CD4-positive, alpha-beta T cell treated with Interleukin-17A for 4 hours (primary cell): Measurements from ENCODE around the gene E2F6.
"Not testable (repeated sequence)": the region's sequence is repeated elsewhere in the genome, so short reads cannot be mapped to it uniquely, and the experiment has no call there.

ENCODE experiments used
- DNase-seq: peaks from one replicate; pipeline ENCODE4 v3.0.0-alpha.2; 2020; ENCODE audit warnings: mixed read lengths

Gene E2F6

DNA sequence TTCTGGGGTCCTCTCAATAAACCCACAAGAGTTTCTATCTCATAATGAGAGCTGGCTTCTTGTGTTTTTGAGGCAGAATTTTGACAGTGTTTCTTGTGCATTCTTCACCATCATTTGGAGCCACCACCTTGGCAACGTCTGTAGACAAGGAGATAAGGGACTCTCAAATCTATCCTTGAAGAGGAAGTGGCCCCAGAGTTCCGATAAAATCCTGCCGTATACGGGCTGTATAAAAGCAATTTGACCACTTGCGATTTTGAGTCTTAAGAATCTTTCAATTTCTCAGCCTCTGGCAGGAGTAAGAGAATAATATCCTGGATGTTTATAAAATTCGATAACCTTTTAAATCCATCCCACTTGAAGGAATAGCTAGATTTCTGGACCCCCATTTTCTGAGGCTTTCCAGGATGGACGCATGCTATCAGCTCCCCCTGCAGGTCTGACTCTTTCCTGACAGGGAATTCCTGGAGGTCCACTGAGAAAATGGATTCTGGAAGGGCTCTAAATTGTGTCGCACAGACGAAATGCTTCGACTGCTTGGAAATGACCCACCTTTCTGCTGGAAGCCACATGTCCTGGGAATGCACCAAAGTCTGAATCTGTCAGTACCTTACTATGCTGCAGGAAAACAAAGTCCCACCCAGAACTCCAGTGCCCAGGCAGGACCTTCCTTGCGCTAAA is 54.1 kb downstream of the E2F6 start:
- DNase-seq = peak; percentile 16

GRCh38 chr2:11411244-11411643 is 54.7 kb downstream of the E2F6 start:
- no peak for DNase-seq

- DNase-seq = no peak
Measured at GRCh38 chr2:11410101-11410500, 55.9 kb downstream of the E2F6 start.

GRCh38 chr2:11409572-11409959 is 56.4 kb downstream of the E2F6 start:
- no peak for DNase-seq

GRCh38 chr2:11408959-11409571 is 56.9 kb downstream of the E2F6 start:
- no peak for DNase-seq

- no peak for DNase-seq
Measured at GRCh38 chr2:11407413-11407812, 58.5 kb downstream of the E2F6 start.

GRCh38 chr2:11406958-11407381 is 59.0 kb downstream of the E2F6 start:
- DNase-seq = no peak

GRCh38 chr2:11406267-11406957 is 59.5 kb downstream of the E2F6 start:
- no peak for DNase-seq

GRCh38 chr2:11405599-11406266 is 60.2 kb downstream of the E2F6 start:
- no peak for DNase-seq

DNA sequence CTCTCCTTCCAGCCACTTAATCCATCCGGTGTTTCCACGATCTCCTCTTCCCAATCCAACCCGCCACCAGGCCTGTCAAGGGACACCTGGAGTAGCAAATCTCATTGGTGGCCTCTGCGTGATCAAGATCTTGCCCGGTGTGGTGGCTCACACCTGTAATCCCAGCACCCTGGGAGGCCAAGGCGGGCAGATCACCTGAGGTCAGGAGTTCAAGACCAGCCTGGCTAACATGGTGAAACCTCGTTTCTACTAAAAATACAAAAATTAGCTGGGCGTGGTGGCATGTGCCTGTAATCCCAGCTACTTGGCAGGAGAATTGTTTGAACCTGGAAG is 60.9 kb downstream of the E2F6 start:
- not testable (repeated sequence) for DNase-seq

GRCh38 chr2:11404376-11405073 is 61.4 kb downstream of the E2F6 start:
- DNase-seq = no peak

DNA sequence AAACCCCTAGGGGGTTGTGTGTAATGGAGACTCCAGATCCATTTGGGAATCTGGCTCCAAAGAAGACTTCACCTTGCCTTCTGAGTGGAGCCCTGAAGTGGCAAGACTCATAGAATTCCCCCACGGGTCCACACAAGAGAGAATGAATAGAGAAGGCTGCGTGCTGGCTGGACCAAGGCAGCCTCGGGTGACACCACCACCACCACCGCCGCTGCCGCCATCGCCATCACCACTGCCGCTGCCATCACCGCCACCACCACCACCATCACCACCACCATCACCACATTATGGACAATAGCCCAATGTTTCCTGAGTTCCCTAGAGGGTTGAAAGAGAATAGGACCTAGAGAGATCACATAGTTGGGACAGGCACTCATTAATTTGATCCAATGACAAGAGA is 63.5 kb downstream of the E2F6 start:
- DNase-seq = no peak

DNA sequence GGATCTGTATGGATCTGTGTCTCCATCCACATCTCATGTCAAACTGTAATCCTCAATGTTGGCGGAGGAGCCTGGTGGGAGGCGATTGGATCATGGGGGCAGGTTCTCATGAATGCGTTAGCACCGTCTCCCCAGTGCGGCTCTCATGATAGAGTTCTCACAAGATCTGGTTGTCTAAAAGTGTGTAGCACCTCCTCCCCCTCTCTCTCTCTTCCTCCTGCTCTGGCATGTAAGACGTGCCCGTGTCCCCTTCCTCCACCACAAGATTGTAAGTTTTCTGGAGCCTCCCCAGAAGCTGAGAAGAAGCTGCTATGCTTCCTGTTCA is 66.6 kb downstream of the E2F6 start:
- DNase-seq = no peak

GRCh38 chr2:11398750-11399437 is 67.1 kb downstream of the E2F6 start:
- DNase-seq = no peak

GRCh38 chr2:11397513-11397912 is 68.4 kb downstream of the E2F6 start:
- DNase-seq = no peak

DNA sequence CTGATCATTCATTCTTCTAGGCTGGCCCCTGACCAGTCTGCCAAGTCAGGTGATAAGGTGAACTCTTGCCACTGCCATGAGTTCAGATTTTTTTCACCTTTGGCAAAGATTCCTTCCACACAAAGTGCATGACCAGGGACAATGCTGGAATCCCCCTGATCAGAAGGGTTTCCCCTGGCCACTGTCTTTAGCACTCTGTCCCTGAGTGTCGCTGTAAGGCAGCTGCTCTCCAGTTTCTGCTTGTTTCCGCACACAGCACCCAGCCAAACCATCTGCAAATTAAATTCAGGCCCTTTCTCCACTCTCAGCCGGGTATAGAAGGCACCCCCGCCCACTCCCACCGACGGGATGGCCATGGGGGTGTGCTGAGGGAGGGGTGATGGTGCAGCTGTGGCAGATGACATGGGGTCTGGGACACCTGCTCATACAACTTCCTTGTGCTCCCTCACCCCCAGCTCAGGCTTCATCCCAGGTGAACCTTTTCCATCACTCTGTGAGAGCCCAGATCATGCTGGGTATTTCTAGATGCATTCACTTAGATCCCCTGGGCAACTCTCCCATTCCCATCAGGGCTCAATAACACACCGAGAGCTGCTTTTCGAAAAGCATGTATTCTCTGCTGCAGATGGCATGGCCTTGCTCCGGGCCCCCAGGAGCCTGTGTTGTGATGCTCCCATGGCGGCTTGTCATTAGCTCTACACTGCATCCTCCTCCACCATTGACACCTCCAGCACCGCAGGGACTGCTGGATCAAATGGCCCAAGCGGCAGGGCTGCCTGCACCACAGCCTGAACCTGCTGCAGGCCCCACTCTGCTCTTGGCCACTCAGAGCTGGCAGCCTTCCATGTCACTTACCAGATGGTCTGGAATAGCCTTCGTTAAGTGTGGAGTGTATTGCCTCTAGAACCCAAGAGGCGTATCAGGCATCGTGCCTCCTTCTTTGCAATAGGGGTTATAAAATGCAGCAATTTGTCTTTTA is 69.2 kb downstream of the E2F6 start:
- no peak for DNase-seq

DNA sequence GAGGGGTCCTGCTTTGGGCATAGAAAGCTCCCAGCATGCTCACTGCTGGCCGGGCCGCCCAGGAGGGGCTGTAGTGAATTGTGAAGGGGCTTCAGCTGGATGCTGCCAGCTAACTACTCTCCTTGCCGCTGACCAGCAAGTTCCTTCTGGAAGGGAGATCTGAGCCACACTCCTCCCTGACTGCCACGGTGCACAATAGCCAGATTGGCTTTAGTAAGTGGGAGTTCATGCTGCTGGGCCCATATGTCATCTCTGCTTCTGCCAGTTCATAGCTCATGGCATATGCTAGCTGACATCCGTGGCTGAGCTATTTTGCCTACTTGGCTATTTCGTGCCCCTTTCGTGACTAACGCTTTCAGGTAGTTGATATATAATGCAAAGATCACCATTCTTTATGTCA is 69.9 kb downstream of the E2F6 start:
- no peak for DNase-seq

GRCh38 chr2:11395389-11395788 is 70.6 kb downstream of the E2F6 start:
- DNase-seq = no peak
